ENCODE results near the gene TMOD3. TPM values are rescaled to one million over a fixed set of nuclear protein-coding genes. Genes with fewer than 3 reads are reported as not detected.
A peak's percentile ranks its signal among the peaks of the same experiment; 100 is the strongest.

The TMOD3 gene
- total RNA-seq, 2 donors from 2014 or later = 53.9 to 56.3 TPM

DNA sequence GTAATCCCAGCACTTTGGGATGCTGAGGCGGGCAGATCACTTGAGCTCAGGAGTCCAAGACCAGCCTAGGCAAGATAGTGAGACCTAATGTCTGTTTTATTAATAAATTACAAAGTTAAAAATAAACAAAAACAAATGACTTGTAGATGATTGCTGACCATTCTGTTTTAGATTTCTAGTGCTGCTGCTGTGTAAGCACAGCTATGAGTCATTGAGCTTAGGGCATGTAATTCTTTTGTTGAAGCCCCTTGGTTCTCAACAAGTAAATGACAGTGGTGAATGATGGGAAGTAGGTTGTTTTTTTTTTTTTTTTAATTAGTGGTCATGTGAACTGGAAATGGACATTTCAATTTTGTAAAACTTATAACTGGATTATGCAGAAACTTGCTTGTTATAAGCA is 78.9 kb downstream of the TMOD3 start:
- Mint-ChIP-seq H3K9me3 (no peaks in the 10 kb centered on the region), H3K27ac (peak overlapping the region in 1 of 2 donors; percentile 29), H3K36me3 (peaks cover 0 to 6% of the 10 kb centered on the region in 2 donors)
- ATAC-seq = no peak
- DNase-seq (ENCODE audit: low spot score in 2 of 2) = no peak

DNA sequence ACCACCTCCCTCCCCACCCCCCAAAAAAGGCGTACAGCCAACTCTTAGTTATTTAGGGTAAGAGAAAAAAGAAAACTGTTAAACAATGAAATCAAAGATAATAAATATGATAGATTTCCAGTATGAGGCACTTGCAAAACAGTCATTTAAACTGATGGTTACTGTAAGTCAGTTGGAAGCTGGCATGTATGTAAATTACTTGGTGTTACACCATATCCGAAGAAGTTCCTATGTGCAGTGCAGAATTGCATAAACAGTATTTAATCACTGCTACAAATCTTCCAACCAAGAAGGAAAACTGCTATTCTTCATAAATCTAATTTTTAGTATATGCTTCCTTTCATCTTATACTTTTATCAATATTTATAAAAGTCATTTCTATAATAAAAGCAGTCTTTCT is 80.1 kb downstream of the TMOD3 start:
- DNase-seq (ENCODE audit: low spot score in 2 of 2) (no peak), ATAC-seq (no peak)
- Mint-ChIP-seq H3K36me3 (peaks cover 0 to 6% of the 10 kb centered on the region in 2 donors), H3K27ac (peak overlapping the region in 1 of 2 donors; percentile 13), H3K9me3 (no peaks in the 10 kb centered on the region)

GRCh38 chr15:51912528-51912927 is 83.1 kb downstream of the TMOD3 start:
- ATAC-seq (no peak), DNase-seq (ENCODE audit: low spot score in 2 of 2) (no peak)
- Mint-ChIP-seq H3K36me3 (peaks cover 0 to 6% of the 10 kb centered on the region in 2 donors), H3K9me3 (no peaks in the 10 kb centered on the region), H3K27ac (no peak overlapping the region)

- peak overlapping the region in 1 of 2 donors; percentile 57 for H3K27ac Mint-ChIP-seq
- ATAC-seq (peak; percentile 48 to 53), DNase-seq (ENCODE audit: low spot score in 2 of 2) (no peak)
- no peaks in the 10 kb centered on the region for H3K9me3 Mint-ChIP-seq
- no peaks in the 10 kb centered on the region for H3K36me3 Mint-ChIP-seq
These were observed 88.0 kb downstream of the TMOD3 start for GRCh38 chr15:51917493-51917892.

- Mint-ChIP-seq H3K36me3 (peaks cover 0 to 5% of the 10 kb centered on the region in 2 donors), H3K27ac (peak overlapping the region; percentile 1 to 41), H3K9me3 (no peaks in the 10 kb centered on the region)
- ATAC-seq (no peak), DNase-seq (ENCODE audit: low spot score in 2 of 2) (no peak)
These were observed 95.0 kb downstream of the TMOD3 start for GRCh38 chr15:51924156-51925068.

GRCh38 chr15:51926809-51927208 is 97.4 kb downstream of the TMOD3 start:
- H3K27ac Mint-ChIP-seq = peak overlapping the region in 1 of 2 donors; percentile 45
- no peak for DNase-seq (ENCODE audit: low spot score in 2 of 2)

GRCh38 chr15:51931016-51931415 is 101.6 kb downstream of the TMOD3 start:
- ATAC-seq (no peak), DNase-seq (ENCODE audit: low spot score in 2 of 2) (no peak)
- H3K36me3 Mint-ChIP-seq = no peaks in the 10 kb centered on the region
- no peaks in the 10 kb centered on the region for H3K9me3 Mint-ChIP-seq
- peak overlapping the region in 1 of 2 donors; percentile 9 for H3K27ac Mint-ChIP-seq

More at GRCh38 chr15:51926809-51927208, 97.4 kb downstream of the TMOD3 start:
- no peak for ATAC-seq
- Mint-ChIP-seq H3K9me3 (no peaks in the 10 kb centered on the region), H3K36me3 (peaks cover 0 to 5% of the 10 kb centered on the region in 2 donors)

DNA sequence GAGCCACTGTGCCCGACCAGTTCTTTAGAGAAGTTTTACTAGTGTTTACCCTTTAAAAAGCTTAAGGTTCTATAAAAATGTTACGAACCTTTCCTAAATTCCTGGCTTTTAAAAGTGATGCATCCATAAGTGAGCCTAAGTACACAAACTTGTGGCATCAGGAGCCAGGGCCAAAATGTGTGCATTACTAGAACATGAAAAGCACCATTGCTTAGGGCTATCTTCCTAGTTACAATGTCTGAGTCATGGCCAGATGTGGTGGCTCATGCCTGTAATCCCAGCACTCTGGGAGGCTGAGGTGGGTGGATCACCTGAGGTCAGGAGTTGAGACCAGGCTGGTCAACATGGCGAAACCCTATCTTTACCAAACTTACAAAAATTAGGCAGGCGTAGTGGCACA is 102.2 kb downstream of the TMOD3 start:
- Mint-ChIP-seq H3K9me3 (no peaks in the 10 kb centered on the region), H3K27ac (peak overlapping the region in 1 of 2 donors; percentile 22), H3K36me3 (no peaks in the 10 kb centered on the region)
- ATAC-seq = no peak
- DNase-seq (ENCODE audit: low spot score in 2 of 2) = no peak

DNA sequence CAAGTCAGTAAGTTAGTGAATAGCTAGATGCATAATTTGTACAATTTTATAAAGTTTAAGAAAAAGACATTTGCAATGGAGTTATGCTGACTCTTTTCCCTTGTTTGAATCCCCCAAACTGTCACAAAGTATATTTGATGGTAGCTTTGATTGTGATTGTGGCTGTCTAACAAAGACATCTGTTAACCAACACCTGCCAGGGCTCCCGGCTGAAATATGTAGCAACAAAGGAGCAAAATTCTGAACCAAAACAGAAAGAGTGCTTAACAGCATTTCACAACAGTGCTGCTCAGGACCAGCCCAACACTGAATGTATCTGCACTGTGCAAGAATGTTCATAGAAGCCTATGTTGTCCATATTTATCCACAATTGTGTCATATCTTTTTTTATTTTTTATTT is 102.7 kb downstream of the TMOD3 start:
- H3K27ac Mint-ChIP-seq = no peak overlapping the region
- no peaks in the 10 kb centered on the region for H3K9me3 Mint-ChIP-seq
- no peak for DNase-seq (ENCODE audit: low spot score in 2 of 2)
- no peaks in the 10 kb centered on the region for H3K36me3 Mint-ChIP-seq
- no peak for ATAC-seq

- DNase-seq (ENCODE audit: low spot score in 2 of 2) = no peak
- peak; percentile 35 to 53 for ATAC-seq
- Mint-ChIP-seq H3K9me3 (no peaks in the 10 kb centered on the region), H3K27ac (peak overlapping the region; percentile 56 to 87), H3K36me3 (no peaks in the 10 kb centered on the region)
These were observed 106.1 kb downstream of the TMOD3 start for GRCh38 chr15:51935466-51936104.

- Mint-ChIP-seq H3K9me3 (no peaks in the 10 kb centered on the region), H3K27ac (peak overlapping the region; percentile 56 to 87), H3K36me3 (no peaks in the 10 kb centered on the region)
- DNase-seq (ENCODE audit: low spot score in 2 of 2) (no peak), ATAC-seq (peak in 1 of 2 donors; percentile 26)
These were observed 106.6 kb downstream of the TMOD3 start for GRCh38 chr15:51936105-51936478.

- Mint-ChIP-seq H3K27ac (peak overlapping the region in 1 of 2 donors; percentile 14), H3K36me3 (peaks cover 6% of the 10 kb centered on the region in 2 donors), H3K9me3 (no peaks in the 10 kb centered on the region)
- no peak for ATAC-seq
- no peak for DNase-seq (ENCODE audit: low spot score in 2 of 2)
These were observed 108.8 kb downstream of the TMOD3 start for GRCh38 chr15:51938286-51938685.

GRCh38 chr15:51939216-51939615 is 109.8 kb downstream of the TMOD3 start:
- no peak for ATAC-seq

DNA sequence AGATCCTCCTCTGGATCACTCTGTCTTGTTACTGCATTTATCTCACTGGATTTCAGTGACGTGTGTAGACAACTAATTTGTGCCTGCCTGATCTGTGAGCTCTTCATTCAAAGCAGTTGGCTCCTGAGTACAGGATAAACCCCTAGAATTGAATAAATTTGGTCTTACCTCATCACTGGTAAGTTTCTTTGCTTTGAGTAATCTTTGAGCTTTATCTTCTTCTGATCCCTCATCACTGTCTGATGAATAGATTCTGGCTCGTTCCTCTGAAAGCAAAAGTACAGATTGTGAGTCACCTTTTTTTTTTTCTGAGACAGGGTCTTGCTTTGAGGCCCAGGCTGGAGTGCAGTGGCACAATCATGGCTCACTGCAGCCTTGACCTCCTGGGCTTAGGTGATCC is 117.7 kb downstream of the TMOD3 start:
- H3K36me3 Mint-ChIP-seq = peaks cover 14 to 48% of the 10 kb centered on the region in 2 donors
- DNase-seq (ENCODE audit: low spot score in 2 of 2) = no peak
- no peaks in the 10 kb centered on the region for H3K9me3 Mint-ChIP-seq
- peak; percentile 61 to 73 for ATAC-seq
- peak overlapping the region; percentile 38 to 64 for H3K27ac Mint-ChIP-seq

More at GRCh38 chr15:51939216-51939615, 109.8 kb downstream of the TMOD3 start:
- no peak for DNase-seq (ENCODE audit: low spot score in 2 of 2)
- Mint-ChIP-seq H3K36me3 (peaks cover 6 to 14% of the 10 kb centered on the region in 2 donors), H3K27ac (no peak overlapping the region), H3K9me3 (no peaks in the 10 kb centered on the region)

- H3K36me3 Mint-ChIP-seq = peaks cover 12 to 30% of the 10 kb centered on the region in 2 donors
- H3K27ac Mint-ChIP-seq = peak overlapping the region in 1 of 2 donors; percentile 87
- DNase-seq (ENCODE audit: low spot score in 2 of 2) = no peak
- ATAC-seq = no peak
- no peaks in the 10 kb centered on the region for H3K9me3 Mint-ChIP-seq
These were observed 123.4 kb downstream of the TMOD3 start for GRCh38 chr15:51952805-51953204.

DNA sequence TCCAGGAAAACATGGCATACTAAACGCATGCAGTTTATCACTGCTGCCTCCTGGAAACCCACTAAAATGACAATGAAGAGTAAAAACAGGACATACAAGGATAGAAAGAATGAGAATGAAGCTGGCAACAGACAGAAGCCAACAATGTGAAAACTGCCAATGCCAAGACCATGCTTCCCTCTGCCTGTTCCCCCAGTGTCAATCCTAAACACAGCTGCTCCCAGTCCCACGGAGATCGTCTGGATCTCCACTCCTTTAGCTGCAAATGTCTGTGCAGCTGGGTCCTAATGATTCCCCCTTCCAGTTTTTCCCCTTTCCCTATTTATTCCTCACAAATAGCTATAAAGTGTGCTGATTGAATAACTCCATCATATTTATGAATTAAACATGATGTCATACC is 126.1 kb downstream of the TMOD3 start:
- ATAC-seq (no peak), DNase-seq (ENCODE audit: low spot score in 2 of 2) (no peak)
- H3K36me3 Mint-ChIP-seq = peaks cover 14 to 18% of the 10 kb centered on the region in 2 donors
- no peaks in the 10 kb centered on the region for H3K9me3 Mint-ChIP-seq
- no peak overlapping the region for H3K27ac Mint-ChIP-seq

Data from activated naive CD4-positive, alpha-beta T cell treated with anti-CD3 and anti-CD28 coated beads, Interleukin-2, amount 50 U/mL, for 72 hours (primary cell).